Liver (tissue), 4 donors: Measurements from ENCODE around the gene LBX1. TPM values are rescaled to one million over a fixed set of nuclear protein-coding genes. Genes with fewer than 3 reads are reported as not detected.

ENCODE experiments used
- polyA plus RNA-seq, 2 donors: library from polyadenylated mRNA; stranded (reverse) in 1 of 2; unstranded in 1 of 2; fragments of 200-250 nt in 1 of 2; fragments of >200 nt in 1 of 2; fragmentation: Nextera tagmentation in 1 of 2; extraction: Ambion mirVana in 1 of 2; gene quantifications; one replicate each; pipeline versions ENCODE4 v1.2.1 to v1.2.3, GENCODE V29; 2013 to 2015
- total RNA-seq, 2 donors: library from RNA; depleted of rRNA; stranded (reverse); fragments of >200 nt; gene quantifications; one replicate each; pipeline ENCODE4 v1.2.3, GENCODE V29; 2014
- donor health status: healthy.
- donor health status: healthy.
- donor health status: healthy.

The LBX1 gene
- total and polyA plus RNA-seq, 4 donors: not detected

Other genes starting within 250 kb of the LBX1 start
- gene MRPL43, start 242.0 kb downstream of the LBX1 start, total RNA-seq: 10 to 100 TPM; 30.5 to 53.3 TPM
- gene MRPL43, start 242.0 kb downstream of the LBX1 start, polyA plus RNA-seq: 10 to 100 TPM; 62.4 to 76.0 TPM
- 1 to 10 TPM; 4.1 to 4.8 TPM for gene TWNK, start 241.9 kb downstream of the LBX1 start, total RNA-seq
- gene TWNK, start 241.9 kb downstream of the LBX1 start, polyA plus RNA-seq: 1 to 10 TPM; 1.6 to 6.2 TPM
- 10 to 100 TPM in 1 of 2 donors, 1 to 10 TPM in 1; 9.9 to 10.3 TPM for gene LZTS2, start 229.7 kb downstream of the LBX1 start, total RNA-seq
- 1 to 10 TPM; 2.1 to 9.2 TPM for gene LZTS2, start 229.7 kb downstream of the LBX1 start, polyA plus RNA-seq
- under 1 TPM in 1 of 2 donors, not detected in 1; 0.09 TPM for gene PDZD7, start 198.3 kb downstream of the LBX1 start, total RNA-seq
- gene PDZD7, start 198.3 kb downstream of the LBX1 start, polyA plus RNA-seq: under 1 TPM; 0.06 to 0.07 TPM
- gene SFXN3, start 198.2 kb downstream of the LBX1 start, total RNA-seq: 10 to 100 TPM in 1 of 2 donors, 1 to 10 TPM in 1; 8.9 to 11.1 TPM
- gene SFXN3, start 198.2 kb downstream of the LBX1 start, polyA plus RNA-seq: 1 to 10 TPM; 1.7 to 3.8 TPM
- gene KAZALD1, start 167.5 kb downstream of the LBX1 start, total RNA-seq: 1 to 10 TPM in 1 of 2 donors, under 1 TPM in 1; 0.92 to 1.2 TPM
- gene KAZALD1, start 167.5 kb downstream of the LBX1 start, polyA plus RNA-seq: under 1 TPM; 0.21 to 0.50 TPM
- under 1 TPM; 0.33 to 0.79 TPM for gene TLX1, start 98.2 kb downstream of the LBX1 start, total RNA-seq
- gene TLX1, start 98.2 kb downstream of the LBX1 start, polyA plus RNA-seq: under 1 TPM; 0.06 to 0.28 TPM
- 10 to 100 TPM in 1 of 2 donors, 1 to 10 TPM in 1; 5.5 to 28.2 TPM for gene BTRC, start 124.7 kb upstream of the LBX1 start, total RNA-seq
- 1 to 10 TPM; 2.7 to 6.2 TPM for gene BTRC, start 124.7 kb upstream of the LBX1 start, polyA plus RNA-seq